GM23338 (cell line): ENCODE measurements around the gene OSBPL10. TPM values are rescaled to one million over a fixed set of nuclear protein-coding genes. Genes with fewer than 3 reads are reported as not detected.

Experiments
- ATAC-seq: fragments of 200-7000 bp; cut with Tn5 transposase; 3 replicates; pipeline ENCODE4 v1.9.1; 2020
- DNase-seq: peaks from one replicate; pipeline ENCODE4 v3.0.0-alpha.2; 2015; ENCODE audit warnings: low spot score
- H2AFZ ChIP-seq: fragments of 200-600 bp; sonication (generic); 2 replicates; pipeline ENCODE4 v1.8.0; 2016; ENCODE audit warnings: antibody characterized with exemption, mild to moderate bottlenecking, moderate library complexity
- H3F3A ChIP-seq: fragments of 200-600 bp; sonication (generic); replicated peaks from 2 replicates; pipeline ENCODE4 v1.8.0; 2017; ENCODE audit warnings: antibody characterized with exemption, mixed run types, low read depth
- H3K27ac ChIP-seq: fragments of 200-600 bp; sonication (generic); 2 replicates; pipeline ENCODE4 v1.6.1; 2016; ENCODE audit warnings: low read depth
- H3K27me3 ChIP-seq: fragments of 200-600 bp; sonication (generic); 2 replicates; pipeline ENCODE4 v1.8.0; 2016; ENCODE audit warnings: mild to moderate bottlenecking, mixed run types, moderate library complexity; ENCODE audit not compliant: insufficient read depth
- H3K36me3 ChIP-seq: fragments of 200-600 bp; sonication (generic); 2 replicates; pipeline ENCODE4 v1.8.0; 2016; ENCODE audit warnings: mild to moderate bottlenecking; ENCODE audit not compliant: insufficient read depth
- H3K4me1 ChIP-seq: fragments of 200-600 bp; sonication (generic); 2 replicates; pipeline ENCODE4 v1.8.0; 2016; ENCODE audit warnings: mild to moderate bottlenecking, moderate library complexity; ENCODE audit not compliant: insufficient read depth
- H3K4me2 ChIP-seq: fragments of 200-600 bp; sonication (generic); 2 replicates; pipeline ENCODE4 v1.7.1; 2017; ENCODE audit warnings: mixed run types
- H3K4me3 ChIP-seq: fragments of 200-600 bp; sonication (generic); 2 replicates; pipeline ENCODE4 v1.6.1; 2016; ENCODE audit warnings: mixed run types
- H3K79me2 ChIP-seq: fragments of 200-600 bp; sonication (generic); replicated peaks from 2 replicates; pipeline ENCODE4 v1.8.0; 2017; ENCODE audit warnings: mild to moderate bottlenecking; ENCODE audit not compliant: insufficient read depth
- H3K9me2 ChIP-seq: fragments of 200-600 bp; sonication (generic); 2 replicates; pipeline ENCODE4 v1.8.0; 2017; ENCODE audit not compliant: insufficient read depth
- H4K20me1 ChIP-seq: fragments of 200-600 bp; sonication (generic); replicated peaks from 2 replicates; pipeline ENCODE4 v1.8.0; 2017; ENCODE audit warnings: mild to moderate bottlenecking; ENCODE audit not compliant: insufficient read depth
- H3K27ac Mint-ChIP-seq: 2 replicates; pipeline ENCODE4 v1.8.0; 2020; ENCODE audit warnings: inconsistent platforms, mild to moderate bottlenecking, moderate library complexity, mixed read lengths
- H3K27me3 Mint-ChIP-seq: 3 replicates; pipeline ENCODE4 v1.8.0; 2022; ENCODE audit warnings: low read depth, mild to moderate bottlenecking, moderate library complexity, mixed read lengths, inconsistent platforms; ENCODE audit not compliant: insufficient read depth, poor library complexity
- H3K36me3 Mint-ChIP-seq: 3 replicates; pipeline ENCODE4 v1.8.0; 2021; ENCODE audit warnings: low read depth, mild to moderate bottlenecking, inconsistent platforms, moderate library complexity, mixed read lengths
- H3K4me1 Mint-ChIP-seq: 3 replicates; pipeline ENCODE4 v1.8.0; 2020; ENCODE audit warnings: mild to moderate bottlenecking, inconsistent platforms, mixed read lengths
- H3K4me3 Mint-ChIP-seq: 3 replicates; pipeline ENCODE4 v1.8.0; 2021; ENCODE audit warnings: moderate library complexity, mild to moderate bottlenecking, inconsistent platforms, mixed read lengths
- H3K9me3 Mint-ChIP-seq: 3 replicates; pipeline ENCODE4 v1.8.0; 2020; ENCODE audit warnings: moderate library complexity, mild to moderate bottlenecking, inconsistent platforms, mixed read lengths
- CREB1 ChIP-seq: fragments of 250-450 bp; sonication (Bioruptor Pico); IDR thresholded peaks from 2 replicates; pipeline ENCODE4 v1.5.0; 2020; ENCODE audit warnings: low read depth, mild to moderate bottlenecking, moderate library complexity
- CTCF ChIP-seq, 2 experiments: fragments of 200-600 bp in 1 of 2; sonication (generic) in 1 of 2; conservative IDR thresholded peaks; 2 replicates each; pipeline versions ENCODE4 v1.5.1 to v1.6.1; 2016 to 2017; ENCODE audit warnings: antibody characterized with exemption in 2 of 2, low read depth in 2 of 2, mild to moderate bottlenecking in 2 of 2, moderate library complexity in 1 of 2
- ETS1 ChIP-seq: IDR thresholded peaks from 2 replicates; pipeline ENCODE4 v1.6.1; 2016; ENCODE audit warnings: antibody characterized with exemption
- EZH2 ChIP-seq: fragments of 200-600 bp; sonication (generic); IDR thresholded peaks from one replicate; pipeline ENCODE4 v1.8.0; 2017; ENCODE audit warnings: antibody characterized with exemption, mild to moderate bottlenecking, low read depth; ENCODE audit not compliant: unreplicated experiment
- EZH2phosphoT487 ChIP-seq: fragments of 200-600 bp; sonication (generic); IDR thresholded peaks from one replicate; pipeline ENCODE4 v1.8.1; 2018; ENCODE audit warnings: antibody characterized with exemption; ENCODE audit not compliant: unreplicated experiment
- JUNB ChIP-seq: IDR thresholded peaks from one replicate; pipeline ENCODE4 v1.6.1; 2016; ENCODE audit warnings: antibody characterized with exemption; ENCODE audit not compliant: unreplicated experiment
- NANOG ChIP-seq: IDR thresholded peaks from 2 replicates; pipeline ENCODE4 v1.6.1; 2016; ENCODE audit warnings: antibody characterized with exemption, borderline replicate concordance
- POLR2AphosphoS5 ChIP-seq: IDR thresholded peaks from 2 replicates; pipeline ENCODE4 v1.6.1; 2016; ENCODE audit warnings: antibody characterized with exemption, low read depth
- STAT1 ChIP-seq: IDR thresholded peaks from one replicate; pipeline ENCODE4 v1.6.1; 2016; ENCODE audit warnings: antibody characterized with exemption; ENCODE audit not compliant: unreplicated experiment
- ZNF114 ChIP-seq: fragments of 250-450 bp; sonication (Bioruptor Pico); IDR thresholded peaks from 2 replicates; pipeline ENCODE4 v1.5.0; 2020; ENCODE audit warnings: mild to moderate bottlenecking, moderate library complexity
- ZNF331 ChIP-seq: fragments of 250-450 bp; sonication (Bioruptor Pico); IDR thresholded peaks from 2 replicates; pipeline ENCODE4 v1.5.0; 2020; ENCODE audit warnings: low read depth, mild to moderate bottlenecking, moderate library complexity
- ZNF462 ChIP-seq: fragments of 250-450 bp; sonication (Bioruptor Pico); IDR thresholded peaks from 2 replicates; pipeline ENCODE4 v1.5.0; 2020; ENCODE audit warnings: mild to moderate bottlenecking, moderate library complexity
- polyA plus RNA-seq: library from polyadenylated mRNA; unstranded; fragments of >200 nt; fragmentation: Nextera tagmentation; extraction: Ambion mirVana; gene quantifications from 2 replicates; pipeline ENCODE4 v1.2.1, GENCODE V29; 2016
- total RNA-seq: library from RNA; depleted of rRNA; stranded (reverse); fragments of >200 nt; shearing (Covaris generic); gene quantifications from 2 replicates; pipeline ENCODE4 v1.2.3, GENCODE V29; 2014

Gene OSBPL10
- total and polyA plus RNA-seq, 2 experiments from 2014 or later = 23.8 to 149 TPM

GRCh38 chr3:31743331-31744089, 237.6 kb downstream of the OSBPL10 start (continued):
- TF ChIP-seq ETS1 = no peak
- TF ChIP-seq EZH2phosphoT487 = no peak
- no peak for TF ChIP-seq EZH2
- no peak for TF ChIP-seq ZNF331 (CRISPR knock-in tag)
- no peak for TF ChIP-seq STAT1
- TF ChIP-seq JUNB = no peak
- TF ChIP-seq NANOG = no peak
- no peak for TF ChIP-seq CREB1 (CRISPR knock-in tag)

GRCh38 chr3:31740397-31740796, 240.7 kb downstream of the OSBPL10 start:
- H3K9me3 Mint-ChIP-seq = no peaks in the 10 kb centered on the region
- H3K36me3 ChIP-seq = no peaks in the 10 kb centered on the region
- H3K4me2 ChIP-seq = no peak overlapping the region
- H3K36me3 Mint-ChIP-seq = peaks cover 15% of the 10 kb centered on the region; the same call in 2 of the 3 replicates
- peaks cover 30% of the 10 kb centered on the region for H3K79me2 ChIP-seq
- H3K9me2 ChIP-seq = no peaks in the 10 kb centered on the region
- H3K27ac Mint-ChIP-seq = no peak overlapping the region
- no peak overlapping the region for H3K4me3 Mint-ChIP-seq
- H3F3A ChIP-seq = no peaks in the 10 kb centered on the region
- DNase-seq = no peak
- no peak overlapping the region for H3K4me3 ChIP-seq
- peaks cover 26% of the 10 kb centered on the region for H3K4me1 Mint-ChIP-seq
- H3K4me1 ChIP-seq = peaks cover 5% of the 10 kb centered on the region; the same call in 1 of the 2 replicates
- no peak overlapping the region for H3K27ac ChIP-seq
- H3K27me3 Mint-ChIP-seq = no peaks in the 10 kb centered on the region
- peaks cover 3% of the 10 kb centered on the region for H4K20me1 ChIP-seq
- H2AFZ ChIP-seq = no peak overlapping the region
- ATAC-seq = no peak
- H3K27me3 ChIP-seq = no peaks in the 10 kb centered on the region
- TF ChIP-seq STAT1 = no peak
- no peak for TF ChIP-seq JUNB
- TF ChIP-seq EZH2phosphoT487 = no peak
- TF ChIP-seq ZNF331 (CRISPR knock-in tag) = no peak
- TF ChIP-seq CTCF (conservative IDR thresholded peaks at IDR 0.05; ENCODE audit: low read depth in 2 of 2) = no peak
- TF ChIP-seq ZNF462 = no peak
- TF ChIP-seq POLR2AphosphoS5 = no peak
- TF ChIP-seq ETS1 = no peak
- TF ChIP-seq EZH2 = no peak
- no peak for TF ChIP-seq NANOG
- no peak for TF ChIP-seq CREB1 (CRISPR knock-in tag)
- no peak for TF ChIP-seq ZNF114 (CRISPR knock-in tag)
